ENCODE results near the gene ZNF280D. TPM values are rescaled to one million over a fixed set of nuclear protein-coding genes. Genes with fewer than 3 reads are reported as not detected.

ZNF280D gene
- total and polyA plus RNA-seq, 2 of the 13 experiments (the other 11 are each of a cell fraction or from before 2014, with no cell fraction given), result 7.1 to 11.9 TPM

DNA sequence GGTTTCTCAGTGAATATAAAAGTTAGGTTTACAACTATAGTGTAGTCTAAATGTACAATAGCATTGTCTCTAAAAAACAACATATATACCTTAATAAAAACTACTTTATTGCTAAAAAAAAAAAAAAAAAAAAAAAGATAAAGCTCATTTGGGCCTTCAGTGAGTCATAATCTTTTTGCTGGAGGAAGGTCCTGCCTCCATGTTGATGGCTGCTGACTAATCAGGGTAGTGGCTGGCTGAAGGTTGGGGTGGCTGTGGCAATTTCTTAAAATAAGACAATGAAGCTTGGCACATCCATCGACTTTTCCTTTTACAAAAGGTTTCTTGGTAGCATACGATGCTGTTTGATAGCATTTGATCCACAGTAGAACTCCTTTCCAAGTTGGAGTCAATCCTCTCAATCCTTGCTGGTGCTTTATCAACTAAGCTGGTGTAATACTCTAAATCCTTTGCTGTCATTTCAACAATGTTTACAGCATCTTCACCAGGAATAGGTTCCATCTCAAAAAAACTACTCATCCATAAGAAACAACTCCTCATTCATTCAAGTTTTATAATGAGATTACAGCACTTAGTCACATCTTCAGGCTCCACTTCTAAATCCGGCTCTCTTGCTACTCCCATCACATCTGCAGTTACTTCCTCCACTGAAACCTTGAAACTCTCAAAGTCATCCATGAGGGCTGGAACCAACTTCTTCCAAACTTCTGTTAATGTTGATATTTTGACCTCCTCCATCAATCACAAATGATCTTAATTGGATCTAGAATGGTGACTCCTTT, 13.3 kb downstream of the ZNF280D start (continued):
- TF ChIP-seq, protein P1, sequence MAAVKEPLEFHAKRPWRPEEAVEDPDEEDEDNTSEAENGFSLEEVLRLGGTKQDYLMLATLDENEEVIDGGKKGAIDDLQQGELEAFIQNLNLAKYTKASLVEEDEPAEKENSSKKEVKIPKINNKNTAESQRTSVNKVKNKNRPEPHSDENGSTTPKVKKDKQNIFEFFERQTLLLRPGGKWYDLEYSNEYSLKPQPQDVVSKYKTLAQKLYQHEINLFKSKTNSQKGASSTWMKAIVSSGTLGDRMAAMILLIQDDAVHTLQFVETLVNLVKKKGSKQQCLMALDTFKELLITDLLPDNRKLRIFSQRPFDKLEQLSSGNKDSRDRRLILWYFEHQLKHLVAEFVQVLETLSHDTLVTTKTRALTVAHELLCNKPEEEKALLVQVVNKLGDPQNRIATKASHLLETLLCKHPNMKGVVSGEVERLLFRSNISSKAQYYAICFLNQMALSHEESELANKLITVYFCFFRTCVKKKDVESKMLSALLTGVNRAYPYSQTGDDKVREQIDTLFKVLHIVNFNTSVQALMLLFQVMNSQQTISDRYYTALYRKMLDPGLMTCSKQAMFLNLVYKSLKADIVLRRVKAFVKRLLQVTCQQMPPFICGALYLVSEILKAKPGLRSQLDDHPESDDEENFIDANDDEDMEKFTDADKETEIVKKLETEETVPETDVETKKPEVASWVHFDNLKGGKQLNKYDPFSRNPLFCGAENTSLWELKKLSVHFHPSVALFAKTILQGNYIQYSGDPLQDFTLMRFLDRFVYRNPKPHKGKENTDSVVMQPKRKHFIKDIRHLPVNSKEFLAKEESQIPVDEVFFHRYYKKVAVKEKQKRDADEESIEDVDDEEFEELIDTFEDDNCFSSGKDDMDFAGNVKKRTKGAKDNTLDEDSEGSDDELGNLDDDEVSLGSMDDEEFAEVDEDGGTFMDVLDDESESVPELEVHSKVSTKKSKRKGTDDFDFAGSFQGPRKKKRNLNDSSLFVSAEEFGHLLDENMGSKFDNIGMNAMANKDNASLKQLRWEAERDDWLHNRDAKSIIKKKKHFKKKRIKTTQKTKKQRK (IDR thresholded peaks at IDR 0.05; ENCODE audit: low read length), result no peak
- TF ChIP-seq, protein P2, sequence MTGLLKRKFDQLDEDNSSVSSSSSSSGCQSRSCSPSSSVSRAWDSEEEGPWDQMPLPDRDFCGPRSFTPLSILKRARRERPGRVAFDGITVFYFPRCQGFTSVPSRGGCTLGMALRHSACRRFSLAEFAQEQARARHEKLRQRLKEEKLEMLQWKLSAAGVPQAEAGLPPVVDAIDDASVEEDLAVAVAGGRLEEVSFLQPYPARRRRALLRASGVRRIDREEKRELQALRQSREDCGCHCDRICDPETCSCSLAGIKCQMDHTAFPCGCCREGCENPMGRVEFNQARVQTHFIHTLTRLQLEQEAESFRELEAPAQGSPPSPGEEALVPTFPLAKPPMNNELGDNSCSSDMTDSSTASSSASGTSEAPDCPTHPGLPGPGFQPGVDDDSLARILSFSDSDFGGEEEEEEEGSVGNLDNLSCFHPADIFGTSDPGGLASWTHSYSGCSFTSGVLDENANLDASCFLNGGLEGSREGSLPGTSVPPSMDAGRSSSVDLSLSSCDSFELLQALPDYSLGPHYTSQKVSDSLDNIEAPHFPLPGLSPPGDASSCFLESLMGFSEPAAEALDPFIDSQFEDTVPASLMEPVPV (CRISPR knock-in tag; IDR thresholded peaks at IDR 0.05), result no peak
- TF ChIP-seq ZNF577 (CRISPR knock-in tag; IDR thresholded peaks at IDR 0.05; ENCODE audit: borderline replicate concordance, low read depth) (no peak), ZBTB7A (CRISPR knock-in tag; IDR thresholded peaks at IDR 0.05) (no peak)

DNA sequence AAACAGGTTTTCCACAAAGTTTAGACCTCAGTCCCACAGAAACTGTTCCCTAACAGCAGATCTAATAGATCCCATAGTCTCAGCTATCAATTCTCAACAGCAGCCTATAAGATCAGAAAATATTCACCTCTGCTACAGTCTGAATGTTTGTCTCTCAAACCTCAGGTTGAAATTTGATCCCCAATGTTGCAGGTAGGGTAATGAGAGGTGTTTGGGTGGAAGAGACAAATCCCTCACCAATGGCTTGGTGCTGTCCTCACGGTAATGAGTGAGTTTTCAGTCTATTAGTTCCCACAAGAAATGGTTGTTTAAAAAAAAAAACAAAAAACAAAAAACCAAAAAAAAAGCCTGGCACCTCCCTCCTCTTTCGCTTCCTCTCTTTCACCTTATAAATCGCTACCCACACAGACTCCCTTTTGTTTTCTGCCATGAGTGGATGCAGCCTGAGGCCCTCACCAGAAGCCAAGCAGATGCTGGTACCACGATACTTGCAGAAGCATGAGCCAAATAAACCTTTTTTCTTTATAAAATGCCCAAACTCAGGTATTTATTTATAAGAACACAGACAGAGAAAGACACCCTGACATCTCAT, 14.2 kb downstream of the ZNF280D start:
- Histone ChIP-seq H2AFZ (ENCODE audit: low read length) (no peak overlapping the region), H3K4me2 (ENCODE audit: low read depth, low read length) (no peak overlapping the region), H3K9ac (ENCODE audit: insufficient read depth, low read depth, low read length) (no peak overlapping the region), H3K4me1 (ENCODE audit: insufficient read depth, low read length) (no peaks in the 10 kb centered on the region), H3K27me3 (ENCODE audit: control insufficient read depth in 1 of 2, insufficient read depth in 2 of 2, low read length in 2 of 2) (no peaks in the 10 kb centered on the region), H3K27ac (ENCODE audit: extremely low read length, insufficient read depth, low read length) (no peak overlapping the region), H3K79me2 (ENCODE audit: insufficient read depth, low read length) (peaks cover 2% of the 10 kb centered on the region), H3K36me3 (replicated peaks in 1 of 2; ENCODE audit: control insufficient read depth in 1 of 2, insufficient read depth in 2 of 2, low read length in 2 of 2) (no peaks in the 10 kb centered on the region), H3K9me3 (ENCODE audit: low read length) (no peaks in the 10 kb centered on the region), H3K4me3 (replicated peaks in 1 of 3; ENCODE audit: insufficient read depth in 1 of 3, low read depth in 2 of 3, low read length in 3 of 3) (no peak overlapping the region), H4K20me1 (ENCODE audit: insufficient read depth, low read length) (no peaks in the 10 kb centered on the region)
- BruUV-seq (replicated peaks), result no TSS peak
- intact Hi-C loops (cut with micrococcal nuclease; ENCODE audit: unreplicated experiment), result loop anchor here (5.0 kb wide), 1 partner anchor 37 kb away; no protein-coding TSS in a partner anchor
- in situ Hi-C loops (cut with HindIII; ENCODE audit: extremely low pct_ligation_motif_present, low pct_unique_long_range_greater_than_20kb), result no loop called here
- ATAC-seq (no peak), FAIRE-seq (no peak), DNase-seq (ENCODE audit: low spot score) (no peak)
- ChIA-PET POLR2A (no interaction called here), CTCF (ENCODE audit: low intra/inter-chr PET ratio, low total read pairs) (no interaction called here)
- WGBS (ENCODE audit: low lambda C conversion rate), result 95% methylated on average over 4 of the region's 4 CpGs
- TF ChIP-seq BRCA1 (CRISPR knock-in tag; IDR thresholded peaks at IDR 0.05) (no peak), ZNF335 (CRISPR knock-in tag; IDR thresholded peaks at IDR 0.05) (no peak), RBM39 (IDR thresholded peaks at IDR 0.05; ENCODE audit: low read depth, low read length, poor library complexity, severe bottlenecking) (no peak), NFIC (IDR thresholded peaks at IDR 0.05; ENCODE audit: low read length) (no peak), ZNF761 (CRISPR knock-in tag; conservative IDR thresholded peaks at IDR 0.05) (no peak), MBNL3 (CRISPR knock-in tag; conservative IDR thresholded peaks at IDR 0.05) (no peak), HMG20A (CRISPR knock-in tag; IDR thresholded peaks at IDR 0.05; ENCODE audit: borderline replicate concordance) (no peak), ZBTB7A (CRISPR knock-in tag; IDR thresholded peaks at IDR 0.05) (no peak), HIVEP1 (CRISPR knock-in tag; IDR thresholded peaks at IDR 0.05) (no peak)
- TF ChIP-seq, protein P3, sequence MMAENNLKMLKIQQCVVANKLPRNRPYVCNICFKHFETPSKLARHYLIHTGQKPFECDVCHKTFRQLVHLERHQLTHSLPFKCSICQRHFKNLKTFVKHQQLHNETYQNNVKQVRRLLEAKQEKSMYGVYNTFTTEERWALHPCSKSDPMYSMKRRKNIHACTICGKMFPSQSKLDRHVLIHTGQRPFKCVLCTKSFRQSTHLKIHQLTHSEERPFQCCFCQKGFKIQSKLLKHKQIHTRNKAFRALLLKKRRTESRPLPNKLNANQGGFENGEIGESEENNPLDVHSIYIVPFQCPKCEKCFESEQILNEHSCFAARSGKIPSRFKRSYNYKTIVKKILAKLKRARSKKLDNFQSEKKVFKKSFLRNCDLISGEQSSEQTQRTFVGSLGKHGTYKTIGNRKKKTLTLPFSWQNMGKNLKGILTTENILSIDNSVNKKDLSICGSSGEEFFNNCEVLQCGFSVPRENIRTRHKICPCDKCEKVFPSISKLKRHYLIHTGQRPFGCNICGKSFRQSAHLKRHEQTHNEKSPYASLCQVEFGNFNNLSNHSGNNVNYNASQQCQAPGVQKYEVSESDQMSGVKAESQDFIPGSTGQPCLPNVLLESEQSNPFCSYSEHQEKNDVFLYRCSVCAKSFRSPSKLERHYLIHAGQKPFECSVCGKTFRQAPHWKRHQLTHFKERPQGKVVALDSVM (CRISPR knock-in tag; IDR thresholded peaks at IDR 0.05), result no peak
